SU-DHL-6 (cell line): Measurements from ENCODE around the gene DCDC2.

Source experiments
- H2AFZ ChIP-seq: fragments of 200-600 bp; sonication (generic); 2 replicates; pipeline ENCODE4 v1.6.1; 2014; ENCODE audit warnings: low read depth, mild to moderate bottlenecking, moderate library complexity, mixed read lengths, antibody characterized with exemption, low read length; ENCODE audit not compliant: severe bottlenecking
- H3F3A ChIP-seq: fragments of 200-600 bp; shearing (Covaris generic); 2 replicates; pipeline ENCODE4 v1.6.0; 2016; ENCODE audit warnings: antibody characterized with exemption, mild to moderate bottlenecking; ENCODE audit not compliant: insufficient read depth
- H3K27ac ChIP-seq: fragments of 200-600 bp; sonication (generic); 2 replicates; pipeline ENCODE4 v1.5.1; 2016; ENCODE audit warnings: low read depth, mild to moderate bottlenecking, low read length, moderate library complexity, mixed read lengths
- H3K27me3 ChIP-seq: fragments of 200-600 bp; sonication (generic), shearing (Covaris generic); 2 replicates; pipeline ENCODE4 v1.6.0; 2014; ENCODE audit warnings: mild to moderate bottlenecking, low read length
- H3K36me3 ChIP-seq: fragments of 200-600 bp; sonication (generic); 2 replicates; pipeline ENCODE4 v1.6.1; 2014; ENCODE audit warnings: mild to moderate bottlenecking, low read length, mixed read lengths
- H3K4me2 ChIP-seq: fragments of 300-600, 200-600 bp; shearing (Covaris generic), sonication (generic); 2 replicates; pipeline ENCODE4 v1.6.0; 2014; ENCODE audit warnings: low read length, low read depth, mild to moderate bottlenecking; ENCODE audit not compliant: poor library complexity, severe bottlenecking
- H3K4me3 ChIP-seq: fragments of 200-600 bp; sonication (generic); 2 replicates; pipeline ENCODE4 v1.5.1; 2014; ENCODE audit warnings: antibody characterized with exemption, low read length, mild to moderate bottlenecking, mixed read lengths; ENCODE audit not compliant: insufficient read depth, poor library complexity, severe bottlenecking
- H3K79me2 ChIP-seq: fragments of 200-600 bp; sonication (generic); 2 replicates; pipeline ENCODE4 v1.6.1; 2014; ENCODE audit warnings: mild to moderate bottlenecking, low read length, moderate library complexity; ENCODE audit not compliant: insufficient read depth
- H3K9ac ChIP-seq: fragments of 200-600 bp; sonication (generic); 2 replicates; pipeline ENCODE4 v1.7.0; 2014; ENCODE audit warnings: mild to moderate bottlenecking, low read length
- H3K9me2 ChIP-seq: fragments of 200-600 bp; sonication (generic); replicated peaks from 2 replicates; pipeline ENCODE4 v1.6.1; 2014; ENCODE audit warnings: low read length; ENCODE audit not compliant: insufficient read depth
- H3K9me3 ChIP-seq: fragments of 200-600 bp; sonication (generic); 2 replicates; pipeline ENCODE4 v1.6.1; 2014; ENCODE audit warnings: low read length, mixed read lengths; ENCODE audit not compliant: insufficient read depth
- H4K20me1 ChIP-seq: fragments of 200-600 bp; sonication (generic); 2 replicates; pipeline ENCODE4 v1.6.1; 2014; ENCODE audit warnings: low read depth, mild to moderate bottlenecking, antibody characterized with exemption, low read length, moderate library complexity, mixed read lengths
- EZH2phosphoT487 ChIP-seq: fragments of 200-600 bp; sonication (generic), shearing (Covaris generic); conservative IDR thresholded peaks from 2 replicates; pipeline ENCODE4 v1.6.1; 2018; ENCODE audit warnings: mild to moderate bottlenecking, antibody characterized with exemption, low read length, moderate library complexity, mixed read lengths
- TF ChIP-seq, protein P1 (sequence below): fragments of 200-600 bp; sonication (generic); IDR thresholded peaks from one replicate; pipeline ENCODE4 v1.5.1; 2017; ENCODE audit warnings: antibody characterized with exemption, mild to moderate bottlenecking, low read length, moderate library complexity; ENCODE audit not compliant: insufficient read depth, poor library complexity, severe bottlenecking

DCDC2 gene

DNA sequence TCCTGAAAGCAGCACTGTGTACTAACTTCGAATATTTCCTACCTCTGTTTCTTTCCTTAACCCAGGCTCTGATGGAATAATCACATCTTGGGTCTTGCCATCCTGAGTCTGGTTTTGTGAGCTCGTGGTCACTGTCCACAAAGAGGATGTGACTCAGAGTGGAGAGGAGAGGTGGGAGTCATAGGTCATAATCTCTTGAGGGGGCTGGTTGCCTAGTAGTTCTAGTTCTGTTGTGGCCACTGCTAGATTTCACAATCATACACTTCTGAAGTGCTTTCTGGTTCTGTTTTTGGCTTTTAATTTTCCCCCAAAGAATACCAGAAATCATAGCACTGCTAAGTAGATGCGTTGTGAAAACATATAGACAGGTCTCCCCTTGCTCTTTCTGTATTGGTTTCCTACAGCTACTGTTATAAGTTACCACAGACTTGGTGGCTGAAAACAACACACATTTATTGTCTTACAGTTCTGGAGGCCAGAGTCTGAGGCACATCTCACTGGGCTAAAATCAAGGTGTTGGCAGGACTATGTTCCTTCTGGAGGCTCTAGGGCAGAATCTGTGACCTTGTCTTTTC is 129.1 kb downstream of the DCDC2 start:
- Histone ChIP-seq H2AFZ (no peak overlapping the region), H3K79me2 (no peaks in the 10 kb centered on the region), H3K9me3 (no peaks in the 10 kb centered on the region), H3F3A (no peaks in the 10 kb centered on the region), H3K9ac (no peak overlapping the region), H3K4me3 (no peak overlapping the region), H3K27ac (no peak overlapping the region), H3K27me3 (no peaks in the 10 kb centered on the region), H4K20me1 (no peaks in the 10 kb centered on the region), H3K4me2 (no peak overlapping the region), H3K9me2 (no peaks in the 10 kb centered on the region), H3K36me3 (no peaks in the 10 kb centered on the region)
- TF ChIP-seq, protein P1, sequence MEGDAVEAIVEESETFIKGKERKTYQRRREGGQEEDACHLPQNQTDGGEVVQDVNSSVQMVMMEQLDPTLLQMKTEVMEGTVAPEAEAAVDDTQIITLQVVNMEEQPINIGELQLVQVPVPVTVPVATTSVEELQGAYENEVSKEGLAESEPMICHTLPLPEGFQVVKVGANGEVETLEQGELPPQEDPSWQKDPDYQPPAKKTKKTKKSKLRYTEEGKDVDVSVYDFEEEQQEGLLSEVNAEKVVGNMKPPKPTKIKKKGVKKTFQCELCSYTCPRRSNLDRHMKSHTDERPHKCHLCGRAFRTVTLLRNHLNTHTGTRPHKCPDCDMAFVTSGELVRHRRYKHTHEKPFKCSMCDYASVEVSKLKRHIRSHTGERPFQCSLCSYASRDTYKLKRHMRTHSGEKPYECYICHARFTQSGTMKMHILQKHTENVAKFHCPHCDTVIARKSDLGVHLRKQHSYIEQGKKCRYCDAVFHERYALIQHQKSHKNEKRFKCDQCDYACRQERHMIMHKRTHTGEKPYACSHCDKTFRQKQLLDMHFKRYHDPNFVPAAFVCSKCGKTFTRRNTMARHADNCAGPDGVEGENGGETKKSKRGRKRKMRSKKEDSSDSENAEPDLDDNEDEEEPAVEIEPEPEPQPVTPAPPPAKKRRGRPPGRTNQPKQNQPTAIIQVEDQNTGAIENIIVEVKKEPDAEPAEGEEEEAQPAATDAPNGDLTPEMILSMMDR, result no peak
- no peak for TF ChIP-seq EZH2phosphoT487

DNA sequence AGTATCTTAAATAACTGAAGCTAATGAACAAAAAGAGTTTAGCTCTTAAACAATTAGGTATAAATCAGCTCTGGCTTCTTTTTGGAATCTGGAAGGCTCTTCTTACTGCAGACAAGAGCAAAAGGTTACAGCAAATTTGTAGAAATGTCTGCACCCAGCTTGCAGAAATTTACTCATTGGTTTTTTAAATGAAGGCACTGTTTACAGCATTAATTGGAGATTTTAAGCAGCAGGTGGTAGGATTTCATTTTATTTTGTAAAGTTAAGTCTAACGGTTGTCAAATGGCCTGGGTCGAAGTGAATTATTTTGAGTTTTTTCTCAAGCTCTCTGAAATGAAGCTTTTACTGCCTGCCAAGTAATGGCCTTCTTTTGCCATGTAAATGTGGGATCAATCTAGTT is 129.7 kb downstream of the DCDC2 start:
- Histone ChIP-seq H3K27me3 (no peaks in the 10 kb centered on the region), H3K9me3 (no peaks in the 10 kb centered on the region), H3K4me3 (no peak overlapping the region), H3K4me2 (no peak overlapping the region), H3K9me2 (no peaks in the 10 kb centered on the region), H3K27ac (no peak overlapping the region), H4K20me1 (no peaks in the 10 kb centered on the region), H2AFZ (no peak overlapping the region), H3K36me3 (no peaks in the 10 kb centered on the region), H3F3A (no peaks in the 10 kb centered on the region), H3K9ac (no peak overlapping the region), H3K79me2 (no peaks in the 10 kb centered on the region)
- TF ChIP-seq, protein P1, result no peak
- TF ChIP-seq EZH2phosphoT487, result no peak

DNA sequence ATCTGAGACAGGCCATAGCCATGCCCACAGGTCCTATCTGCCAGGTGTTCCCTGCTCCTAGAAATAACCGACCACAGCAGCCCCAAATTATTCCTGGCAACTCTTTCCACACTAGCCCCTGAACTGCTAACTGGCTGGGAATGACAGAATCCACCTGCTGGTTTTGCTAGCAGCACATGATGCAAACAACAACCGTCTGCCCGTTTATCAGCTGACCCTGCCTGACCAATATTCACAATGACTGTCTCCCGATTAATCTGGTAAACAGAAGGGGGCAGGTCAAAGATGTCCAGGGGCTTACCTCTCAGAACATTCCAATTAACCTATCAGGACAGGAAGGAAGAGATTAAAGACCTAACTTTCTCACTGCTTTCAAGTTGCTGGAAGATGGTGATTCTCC is 130.3 kb downstream of the DCDC2 start:
- Histone ChIP-seq H3K79me2 (no peaks in the 10 kb centered on the region), H3K9ac (no peak overlapping the region), H3K27ac (no peak overlapping the region), H3K9me2 (no peaks in the 10 kb centered on the region), H4K20me1 (no peaks in the 10 kb centered on the region; the same call in 1 of the 2 replicates), H3K4me3 (no peak overlapping the region), H3K4me2 (no peak overlapping the region), H3K36me3 (no peaks in the 10 kb centered on the region), H3F3A (no peaks in the 10 kb centered on the region), H3K27me3 (no peaks in the 10 kb centered on the region), H3K9me3 (no peaks in the 10 kb centered on the region), H2AFZ (no peak overlapping the region)
- TF ChIP-seq, protein P1, result no peak
- no peak for TF ChIP-seq EZH2phosphoT487
